ENCODE results near the gene DNAH8.

Gene DNAH8

DNA sequence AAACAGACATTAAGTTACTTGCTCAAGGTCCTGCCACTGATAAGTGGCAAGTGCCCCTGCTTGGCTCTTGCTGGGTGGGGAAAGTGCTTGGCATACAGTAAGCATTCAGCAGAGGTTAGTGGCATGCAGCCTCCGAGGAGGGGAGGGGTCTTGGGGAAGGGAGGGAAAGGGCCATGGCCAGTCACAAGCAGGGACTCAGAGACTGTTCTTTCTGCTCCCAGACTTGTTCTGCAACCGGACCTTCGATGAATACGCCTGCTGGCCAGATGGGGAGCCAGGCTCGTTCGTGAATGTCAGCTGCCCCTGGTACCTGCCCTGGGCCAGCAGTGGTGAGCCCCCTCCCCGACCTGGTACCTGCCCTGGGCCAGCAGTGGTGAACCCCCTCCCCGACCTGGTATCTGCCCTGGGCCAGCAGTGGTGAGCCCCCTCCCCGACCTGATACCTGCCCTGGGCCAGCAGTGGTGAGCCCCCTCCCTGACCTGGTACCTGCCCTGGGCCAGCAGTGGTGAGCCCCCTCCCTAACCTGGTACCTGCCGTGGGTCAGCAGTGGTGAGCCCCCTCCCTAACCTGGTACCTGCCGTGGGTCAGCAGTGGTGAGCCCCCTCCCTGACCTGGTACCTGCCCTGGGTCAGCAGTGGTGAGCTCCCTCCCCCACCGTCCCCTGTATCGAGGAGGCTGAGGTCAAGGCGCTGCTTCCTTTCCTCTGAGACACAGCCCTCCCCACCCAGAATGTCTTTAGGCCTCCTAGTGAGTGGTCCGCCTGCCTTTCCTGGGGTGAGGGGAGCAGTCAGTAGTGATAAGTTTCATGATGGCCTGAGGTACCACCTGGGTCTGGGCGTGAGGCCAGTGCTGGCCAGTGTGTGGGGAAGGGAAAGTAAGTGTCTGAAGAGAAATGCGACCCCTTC lies 342.4 kb downstream of the DNAH8 start:
- DNase-seq, result no peak

DNA sequence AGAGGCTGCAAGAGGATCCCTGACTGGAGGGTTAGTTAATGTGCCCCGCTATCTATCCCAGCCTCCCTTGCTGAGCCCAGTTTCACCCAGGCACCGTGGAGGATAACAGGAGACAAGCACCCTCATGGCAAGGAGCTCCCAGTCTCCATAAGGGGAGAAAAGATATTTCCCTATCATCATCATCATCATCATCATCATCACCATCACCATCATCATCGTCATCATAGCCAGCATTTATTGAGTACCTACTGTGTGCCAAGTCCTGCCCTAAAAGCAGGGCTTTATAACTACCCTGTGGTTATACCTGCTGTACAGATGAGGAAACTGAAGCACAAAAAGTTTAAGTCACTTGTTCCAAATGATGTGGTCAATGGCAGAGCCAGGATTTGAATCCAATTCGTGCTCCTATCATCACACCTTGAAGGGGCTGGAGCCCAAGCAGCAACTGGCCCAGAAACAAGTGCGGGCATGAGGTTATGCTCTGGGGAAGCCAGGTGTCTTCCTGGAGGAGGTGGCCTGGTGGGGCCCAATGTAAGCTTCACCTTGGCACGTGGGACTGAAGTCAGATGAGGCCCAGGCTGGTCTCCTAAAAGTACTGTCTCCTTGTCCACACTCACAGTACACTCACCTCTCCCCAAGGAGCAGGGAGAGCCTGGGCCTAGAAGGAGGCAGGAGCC lies 343.5 kb downstream of the DNAH8 start:
- no peak for DNase-seq

DNA sequence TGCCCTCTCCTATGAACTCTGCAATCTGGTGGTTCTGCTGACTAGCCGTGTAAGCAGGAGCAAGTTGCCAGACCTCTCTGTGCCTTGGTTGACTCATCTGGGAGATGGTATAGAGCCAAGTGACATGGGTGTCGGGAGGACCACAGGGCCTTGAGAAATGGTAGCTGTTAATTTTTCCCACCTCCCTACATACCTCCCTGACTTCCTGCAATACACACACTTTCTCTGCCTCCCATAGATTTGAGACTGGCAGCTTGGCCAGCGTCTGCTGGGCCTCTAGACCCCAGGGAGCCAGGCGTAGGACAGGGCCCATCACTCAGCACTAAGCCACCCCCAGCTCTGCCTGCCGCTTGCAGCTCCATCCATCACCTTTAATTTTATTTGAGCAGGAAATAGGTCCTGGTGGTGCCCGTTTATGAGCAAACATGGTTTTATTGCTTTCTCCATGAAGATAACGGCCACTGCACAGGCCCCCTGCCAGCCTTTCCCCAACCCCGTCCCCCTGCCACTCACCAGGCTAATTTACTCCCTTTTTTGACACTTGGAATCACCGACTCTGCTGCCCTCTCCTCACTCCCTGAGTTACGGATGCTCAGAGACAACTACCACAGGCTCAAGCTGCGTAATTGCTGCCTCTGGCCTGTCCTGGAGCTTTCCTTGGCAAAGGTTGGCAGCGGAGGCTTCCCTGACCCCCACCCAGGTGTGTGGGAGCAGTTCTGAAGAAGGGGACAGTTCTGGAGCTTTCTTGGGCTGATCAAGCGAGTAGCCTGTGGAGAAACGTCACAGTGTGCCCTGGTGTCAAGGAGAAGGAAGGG lies 344.6 kb downstream of the DNAH8 start:
- no peak for DNase-seq

DNA sequence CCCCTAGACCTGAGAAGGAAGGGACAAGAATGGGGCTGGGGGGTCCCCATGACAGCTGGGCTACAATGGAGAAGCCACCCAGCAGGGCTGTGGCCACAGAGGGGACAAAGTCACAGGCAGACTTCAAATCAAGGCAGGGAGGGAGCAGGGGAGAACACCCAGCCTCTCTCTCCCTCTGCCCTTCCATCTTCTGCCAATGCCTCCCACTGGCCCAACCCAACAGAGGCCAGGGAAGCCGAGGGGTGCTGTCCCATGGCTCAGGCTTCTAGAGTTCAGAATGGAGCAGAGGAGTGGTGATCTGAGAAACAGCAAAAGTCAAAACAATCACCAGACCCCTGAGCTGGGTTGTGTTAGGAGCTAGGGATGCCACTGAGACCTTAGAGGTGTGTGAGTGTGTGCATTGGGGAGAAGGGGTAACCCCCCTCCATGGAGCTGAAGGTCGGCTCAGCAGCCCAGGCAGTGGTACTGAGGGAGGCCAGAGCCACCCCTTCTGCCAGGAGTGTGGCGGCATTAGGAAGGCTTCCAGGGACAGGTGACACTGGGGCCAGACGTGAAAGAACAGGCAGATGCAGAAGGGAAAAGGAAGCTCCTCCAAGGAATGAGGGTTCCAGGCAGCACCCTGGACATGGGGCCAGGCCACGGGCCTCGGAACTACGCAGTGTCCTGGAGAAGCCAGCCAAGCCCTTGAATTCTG lies 345.5 kb downstream of the DNAH8 start:
- DNase-seq, result no peak

DNA sequence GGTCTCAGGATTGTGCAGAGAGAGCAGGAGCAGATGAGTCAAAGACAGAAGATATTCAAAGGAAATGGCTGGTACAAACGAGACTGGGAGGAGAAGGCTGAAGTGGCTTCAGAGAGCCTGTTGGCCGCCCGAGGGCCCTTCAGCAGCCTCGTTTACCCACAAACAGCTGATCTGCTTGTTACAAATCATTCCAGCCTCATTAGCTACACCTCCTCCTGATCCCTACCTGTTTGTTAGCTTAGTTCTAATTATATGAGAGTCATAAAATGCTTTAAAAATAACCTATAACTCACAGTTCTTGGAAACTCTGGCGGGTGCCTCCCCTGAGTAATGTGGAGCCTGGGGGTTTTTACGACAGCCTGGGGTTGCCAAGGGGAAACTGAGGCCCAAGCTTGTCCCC lies 346.1 kb downstream of the DNAH8 start:
- DNase-seq, result no peak

DNA sequence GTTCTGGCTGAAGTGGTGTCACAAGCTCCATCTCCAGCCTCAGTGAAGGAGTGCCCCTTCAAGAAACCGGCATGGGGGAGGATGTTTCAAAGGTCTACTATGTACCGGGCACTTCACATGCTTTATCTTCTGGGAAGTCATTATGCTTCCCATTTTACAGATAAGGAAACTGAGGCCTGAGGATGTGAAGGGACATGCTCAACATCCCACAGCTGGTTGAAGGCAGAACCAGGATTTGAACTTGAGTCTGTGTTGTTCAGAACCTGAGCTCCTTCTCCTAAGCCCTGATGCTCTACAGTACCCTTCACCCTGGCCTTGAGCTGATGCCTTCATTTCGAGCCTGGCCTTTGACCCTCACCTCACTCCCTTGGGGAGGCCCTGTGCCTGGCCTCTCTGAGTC lies 346.5 kb downstream of the DNAH8 start:
- DNase-seq, result no peak

DNA sequence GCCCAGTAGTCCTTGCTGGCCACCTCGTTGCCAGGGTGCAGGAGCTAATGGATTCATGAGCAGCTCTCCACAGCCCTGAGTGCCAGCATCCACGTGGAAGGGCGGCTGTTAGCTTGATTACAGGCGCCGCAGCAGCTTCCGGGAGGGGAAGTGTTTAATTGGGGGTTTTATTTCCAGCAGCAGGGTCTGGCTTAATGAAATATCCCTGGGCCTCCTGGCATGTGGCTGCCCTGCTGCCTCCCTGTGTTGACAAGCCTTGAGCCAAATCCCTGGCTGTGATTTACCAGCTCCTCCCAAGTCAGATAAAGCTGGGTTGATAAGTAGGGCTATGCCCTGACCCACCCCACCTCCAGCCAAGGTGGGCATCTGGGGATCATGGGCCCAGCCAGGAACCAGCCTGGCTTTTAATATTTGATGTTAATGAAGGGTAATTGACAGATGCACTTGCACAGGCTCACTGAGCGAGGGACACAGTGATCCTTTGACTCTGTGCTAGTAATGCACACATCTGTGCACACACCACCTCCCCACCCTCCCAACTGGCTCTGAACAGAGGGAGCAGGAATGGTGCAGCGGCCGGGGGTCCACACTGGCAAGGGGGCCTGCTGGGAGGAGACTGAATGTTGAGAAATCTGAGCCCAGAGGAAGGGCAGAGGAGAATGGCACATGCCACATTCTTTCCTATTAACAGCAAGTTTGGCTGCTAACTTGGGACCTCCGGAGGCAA lies 347.1 kb downstream of the DNAH8 start:
- no peak for DNase-seq

DNA sequence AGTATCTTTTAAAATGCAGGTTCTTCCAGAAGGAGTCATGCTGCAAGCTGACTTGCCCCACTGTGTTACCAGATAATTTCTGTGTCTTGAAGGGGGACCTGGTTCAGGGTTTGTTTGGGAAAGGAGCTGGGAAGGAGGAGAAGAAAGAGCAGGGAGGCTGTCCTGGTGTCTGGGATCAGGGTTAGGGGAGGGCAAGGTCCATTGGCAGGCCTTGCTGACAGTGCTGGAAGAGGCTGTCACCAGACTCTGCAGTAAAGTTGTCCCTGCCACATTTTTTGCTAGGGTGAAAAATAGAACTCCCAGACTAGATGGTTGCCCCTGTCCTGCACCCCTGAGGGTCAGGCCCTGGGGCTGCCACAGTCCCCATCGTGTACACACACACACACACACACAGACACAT lies 348.4 kb downstream of the DNAH8 start:
- no peak for DNase-seq

DNA sequence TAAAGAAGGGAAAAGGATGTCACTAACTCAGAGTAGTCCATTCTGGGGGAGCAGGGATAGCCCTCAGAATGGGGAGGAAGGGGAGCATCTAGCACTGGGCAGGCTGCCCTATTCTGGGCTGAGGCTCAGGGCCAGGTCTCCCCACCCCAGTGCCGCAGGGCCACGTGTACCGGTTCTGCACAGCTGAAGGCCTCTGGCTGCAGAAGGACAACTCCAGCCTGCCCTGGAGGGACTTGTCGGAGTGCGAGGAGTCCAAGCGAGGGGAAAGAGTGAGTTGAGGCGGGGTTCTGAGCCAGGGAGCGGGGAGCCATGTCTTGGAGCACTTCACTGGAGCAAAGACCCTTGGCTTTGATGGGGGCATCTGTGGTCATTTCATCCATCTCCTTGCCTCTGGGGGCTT lies 350.4 kb downstream of the DNAH8 start:
- no peak for DNase-seq

DNA sequence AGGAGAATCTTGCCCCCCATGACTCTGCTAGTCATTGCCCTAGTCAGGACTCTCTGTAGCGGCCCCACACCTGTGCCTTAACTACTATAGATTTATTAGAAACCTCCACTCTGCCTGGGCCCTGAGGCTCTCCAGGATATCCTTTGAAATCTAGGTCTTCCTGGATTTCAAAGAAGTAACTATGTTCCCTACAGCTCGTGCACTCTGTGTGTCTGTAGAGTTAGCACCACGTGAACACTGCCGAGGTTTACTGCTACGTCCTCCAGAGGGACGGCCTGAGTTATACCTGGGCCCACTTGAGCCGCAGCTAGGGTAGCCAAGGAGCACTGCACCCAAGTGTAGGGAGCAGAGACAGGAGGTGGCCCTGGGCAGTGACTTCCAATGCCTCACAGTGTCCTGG lies 353.3 kb downstream of the DNAH8 start:
- DNase-seq, result no peak

DNA sequence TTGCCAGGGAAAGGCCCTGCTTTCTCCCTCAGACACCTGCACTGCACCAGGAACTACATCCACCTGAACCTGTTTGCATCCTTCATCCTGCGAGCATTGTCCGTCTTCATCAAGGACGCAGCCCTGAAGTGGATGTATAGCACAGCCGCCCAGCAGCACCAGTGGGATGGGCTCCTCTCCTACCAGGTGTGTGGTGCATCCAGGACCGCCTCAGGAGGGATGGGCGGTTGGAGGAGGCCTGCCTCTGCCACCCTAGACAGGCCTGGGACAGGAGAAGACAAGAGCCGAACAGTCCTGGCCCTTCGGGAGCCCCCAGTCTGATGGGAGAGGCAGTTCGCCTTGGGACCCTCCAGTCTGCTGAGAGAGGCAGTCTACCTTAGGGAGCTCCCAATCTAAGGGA lies 357.7 kb downstream of the DNAH8 start:
- no peak for DNase-seq

DNA sequence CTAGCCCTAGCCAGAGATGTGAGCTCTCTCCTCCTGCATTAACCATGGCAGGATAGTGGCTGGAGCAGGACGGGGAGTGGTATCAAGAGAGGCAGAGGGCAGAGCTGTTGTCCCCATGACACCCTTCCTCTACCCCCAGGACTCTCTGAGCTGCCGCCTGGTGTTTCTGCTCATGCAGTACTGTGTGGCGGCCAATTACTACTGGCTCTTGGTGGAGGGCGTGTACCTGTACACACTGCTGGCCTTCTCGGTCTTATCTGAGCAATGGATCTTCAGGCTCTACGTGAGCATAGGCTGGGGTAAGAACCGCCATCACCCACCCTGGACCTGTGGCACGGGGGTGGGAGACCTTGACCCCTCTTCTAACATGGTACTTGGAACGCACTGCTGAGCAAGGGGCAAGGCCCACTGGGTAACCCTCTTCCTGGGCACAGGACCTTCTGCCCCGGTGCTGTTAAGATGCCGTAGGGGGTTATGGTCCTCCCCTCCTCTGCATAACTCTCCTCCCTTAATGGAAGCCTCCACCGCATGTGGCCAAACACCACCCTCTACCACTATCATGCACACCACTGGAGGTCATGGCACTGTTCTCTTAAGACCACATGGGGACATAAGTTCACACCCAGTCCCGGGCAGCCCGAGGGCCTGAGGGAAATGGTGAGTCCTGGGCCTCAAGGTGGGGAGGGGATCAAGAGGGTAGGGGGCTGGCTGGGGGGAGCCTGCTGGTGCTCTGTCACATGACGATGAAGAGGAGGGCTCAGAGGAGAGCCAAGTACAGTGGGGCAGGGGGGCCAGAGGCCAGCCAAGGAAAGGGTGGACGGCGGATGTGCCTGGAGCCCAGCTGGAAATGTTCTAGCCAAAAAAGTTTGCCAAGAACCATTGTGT lies 358.6 kb downstream of the DNAH8 start:
- DNase-seq, result no peak

DNA sequence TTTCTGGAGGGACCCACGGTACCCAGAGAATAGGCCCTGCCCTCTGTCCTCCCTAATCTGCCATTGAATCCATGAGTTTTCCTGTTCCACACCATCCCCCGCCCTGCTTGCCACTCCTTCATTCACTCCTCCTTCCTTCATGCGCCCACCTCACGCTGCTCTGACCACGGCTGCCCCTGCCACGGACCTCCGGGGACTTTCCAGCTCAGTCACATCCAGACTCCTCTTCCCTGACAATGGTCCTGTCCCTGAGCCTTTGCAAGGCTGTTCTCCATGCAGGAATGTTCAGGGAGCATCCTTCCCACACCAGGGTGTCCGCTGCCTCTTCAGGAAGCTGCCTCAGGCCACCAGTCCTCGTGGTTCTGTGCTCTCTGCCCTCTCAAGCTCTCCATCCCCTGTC lies 359.4 kb downstream of the DNAH8 start:
- no peak for DNase-seq

DNA sequence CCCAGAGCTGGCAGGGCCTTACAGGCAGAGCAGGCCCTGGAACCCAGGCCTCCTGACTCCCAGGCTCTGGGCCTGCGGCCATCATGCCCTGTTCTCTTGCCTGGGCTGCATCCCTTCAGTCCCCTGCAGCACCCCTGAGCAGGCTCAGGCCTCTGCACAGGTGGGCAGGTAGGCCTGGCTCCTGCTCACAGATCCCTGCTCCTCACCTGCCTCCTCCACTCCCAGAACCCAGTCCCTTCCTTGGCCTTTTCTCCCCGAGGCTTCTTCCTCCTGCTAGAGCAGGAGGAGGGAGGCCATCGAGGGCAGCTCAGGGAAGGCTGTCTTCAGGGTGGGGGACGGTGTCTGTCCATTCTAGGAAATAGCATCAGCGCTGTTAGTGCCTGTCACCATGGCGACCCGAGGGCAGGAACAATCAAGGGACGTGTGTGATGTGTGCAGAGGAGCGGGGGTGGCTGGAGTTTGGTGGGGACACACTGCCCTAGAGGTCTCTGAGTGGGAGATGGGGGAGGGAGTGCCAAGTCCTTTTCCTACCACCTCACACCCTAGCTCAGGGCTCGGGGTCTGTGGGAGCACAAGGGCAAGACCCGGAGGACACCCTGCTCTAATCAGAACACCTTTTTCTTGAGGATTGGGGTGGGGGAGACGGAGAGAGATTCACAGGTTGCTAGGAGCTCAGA lies 360.0 kb downstream of the DNAH8 start:
- no peak for DNase-seq

DNA sequence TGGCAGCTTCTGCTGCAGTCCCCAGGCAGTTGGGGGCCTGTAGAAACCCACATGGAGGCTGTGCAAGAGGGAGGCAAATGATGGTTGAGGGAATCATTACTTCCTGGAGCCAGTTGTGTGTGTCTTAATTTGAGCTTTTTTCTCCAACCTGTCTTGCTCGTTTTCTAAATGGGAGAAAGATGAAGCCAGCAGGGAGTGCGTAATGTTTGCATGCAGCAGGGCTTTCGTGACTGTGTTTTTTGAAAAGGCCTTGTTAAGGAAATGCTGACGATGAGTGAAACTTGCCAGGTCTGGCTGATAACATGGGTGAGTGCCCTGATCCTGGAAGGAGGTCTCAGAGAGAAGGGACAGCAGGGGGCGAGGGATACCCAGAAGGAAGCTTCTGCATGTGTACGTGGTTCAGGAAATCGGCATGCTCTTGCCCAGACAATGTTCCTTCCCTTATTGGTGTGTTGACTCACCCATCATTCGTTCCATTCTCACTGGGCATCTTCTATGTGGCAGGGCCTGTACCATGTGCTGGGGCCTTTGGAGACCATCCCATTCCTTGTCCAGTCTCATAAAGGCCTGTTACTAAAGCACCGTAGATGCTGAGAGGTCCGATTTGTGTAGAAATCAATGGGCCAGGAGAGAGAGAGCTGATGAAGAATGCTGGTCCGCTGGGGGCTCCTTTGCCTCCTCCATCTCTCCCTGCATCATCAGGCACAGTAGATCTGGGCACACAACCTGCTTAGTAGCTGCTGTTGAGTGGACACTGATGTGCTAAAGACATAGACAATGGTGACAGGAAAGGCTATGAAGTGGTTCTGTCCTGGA lies 360.9 kb downstream of the DNAH8 start:
- DNase-seq, result no peak

DNA sequence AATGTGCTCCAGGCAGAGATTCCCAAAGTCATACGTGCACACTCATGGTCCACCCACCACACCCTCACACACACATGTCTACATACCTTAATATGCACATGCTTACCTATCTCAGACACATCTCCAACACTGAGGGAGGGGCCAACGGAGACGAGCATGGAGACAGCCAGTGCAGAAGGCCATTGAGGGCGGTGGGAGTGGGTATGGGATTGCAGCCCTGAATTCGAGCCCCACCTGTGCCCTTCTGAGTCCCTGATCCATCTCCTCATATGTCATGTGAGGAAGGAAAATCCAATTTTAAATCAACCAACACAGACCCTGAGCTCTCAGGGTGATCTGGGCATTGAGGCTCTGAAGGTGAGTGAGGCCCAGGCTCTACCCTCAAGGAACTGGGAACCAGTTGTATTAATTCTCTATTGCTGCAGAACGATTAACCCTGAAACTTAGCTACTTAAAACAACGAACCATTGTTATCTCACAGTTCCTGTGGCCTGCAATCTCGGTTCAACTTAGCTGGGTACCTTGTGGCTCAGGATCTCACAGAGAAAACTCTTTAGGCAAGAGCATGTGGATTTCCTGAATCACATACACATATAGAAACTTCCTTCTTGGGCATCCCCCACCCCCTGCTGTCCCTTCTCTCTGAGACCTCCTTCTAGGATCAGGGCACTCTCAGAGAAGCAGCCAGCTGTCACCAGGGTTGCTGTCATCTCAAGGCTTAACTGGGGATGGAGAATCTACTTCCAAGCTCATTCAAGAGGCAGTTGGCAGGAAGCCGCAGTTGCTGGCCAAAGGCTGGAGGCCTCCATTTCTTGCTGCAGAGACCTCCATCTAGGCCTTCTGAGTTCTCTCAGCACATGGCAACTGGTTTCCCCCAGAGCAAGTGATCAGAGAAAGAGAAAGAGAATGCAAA lies 361.8 kb downstream of the DNAH8 start:
- no peak for DNase-seq

DNA sequence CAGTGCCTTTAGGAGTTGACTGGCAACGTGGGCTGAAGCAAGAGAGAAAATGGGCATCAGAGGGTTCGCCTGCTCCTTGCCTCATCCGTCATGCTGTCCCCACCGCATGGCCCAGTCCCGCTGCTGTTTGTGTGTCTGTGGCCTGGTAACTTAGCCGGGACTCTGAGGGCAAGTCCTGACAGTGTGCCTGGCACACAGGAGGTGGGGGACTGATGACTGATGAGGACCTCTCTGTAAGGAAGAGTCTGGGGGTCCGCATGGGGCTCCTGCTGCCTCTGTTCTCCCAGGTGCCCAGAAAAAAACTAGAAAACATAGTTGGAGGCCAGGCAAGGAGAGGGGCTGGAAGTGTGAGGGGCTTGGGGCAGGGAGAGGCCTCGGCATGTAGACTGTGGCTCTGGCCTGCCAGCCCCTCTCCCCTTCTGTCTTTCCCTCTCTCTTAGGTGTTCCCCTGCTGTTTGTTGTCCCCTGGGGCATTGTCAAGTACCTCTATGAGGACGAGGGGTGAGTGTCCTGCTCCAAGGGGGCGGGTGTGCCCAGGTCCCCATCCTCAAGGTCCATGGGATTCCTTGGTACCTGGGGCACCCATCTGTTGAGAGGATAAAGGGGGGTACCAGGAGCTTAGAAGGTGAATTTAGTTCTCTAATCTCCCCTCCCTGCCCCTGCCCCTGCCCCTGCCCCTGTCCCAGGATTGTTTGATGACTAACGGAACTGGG lies 362.9 kb downstream of the DNAH8 start:
- DNase-seq, result no peak

DNA sequence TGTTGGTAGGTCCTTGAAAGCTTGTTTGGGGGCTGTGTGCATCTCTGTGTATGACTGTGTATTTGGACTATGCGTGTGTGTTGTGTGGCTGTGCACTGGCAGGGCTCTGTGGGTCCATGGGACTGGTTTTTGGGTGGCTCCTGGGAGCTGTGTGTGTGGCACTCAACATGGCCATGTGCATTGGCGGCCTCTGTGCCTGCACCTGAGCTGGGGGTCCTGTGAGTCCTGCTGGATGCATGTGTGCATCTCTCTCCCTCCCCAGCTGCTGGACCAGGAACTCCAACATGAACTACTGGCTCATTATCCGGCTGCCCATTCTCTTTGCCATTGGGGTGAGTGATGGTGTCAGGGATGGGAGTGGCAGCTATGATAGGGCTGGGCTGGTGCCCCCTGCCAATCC lies 363.6 kb downstream of the DNAH8 start:
- DNase-seq, result no peak
